HCT116 (cell line): Measurements from ENCODE around the gene WSB2. TPM values are rescaled to one million over a fixed set of nuclear protein-coding genes. Genes with fewer than 3 reads are reported as not detected.
A peak's percentile ranks its signal among the peaks of the same experiment; 100 is the strongest.

Source experiments
- ATAC-seq: fragments of 200-7000 bp; cut with Tn5 transposase; 2 replicates; pipeline ENCODE4 v1.9.1; 2020; ENCODE audit warnings: mild to moderate bottlenecking, moderate library complexity
- BruUV-seq: library from RNA; stranded (reverse); fragments of 400-500 nt; replicated peaks from 2 replicates; lab custom pipeline; 2021; lab: Mats Ljungman, UMichigan
- CTCF ChIA-PET: fragments of 300-600 bp; sonication (Branson Sonifier 250); formaldehyde crosslinking; loops from one replicate; lab custom pipeline; 2021; ENCODE audit warnings: antibody characterized with exemption; lab: Charles Lee
- POLR2A ChIA-PET: fragments of 300-600, 350-600 bp; sonication (Branson Sonifier 250); formaldehyde crosslinking; loops from one replicate; lab custom pipeline; 2021; ENCODE audit warnings: antibody characterized with exemption; lab: Charles Lee
- RAD21 ChIA-PET, 2 experiments: fragments of 300-600 bp; sonication (Branson Sonifier 250); formaldehyde crosslinking; loops; one replicate each; lab custom pipeline; 2023; ENCODE audit warnings: low total read pairs in 2 of 2; ENCODE audit not compliant: uncharacterized antibody in 2 of 2, unreplicated experiment in 2 of 2, low non-redundant PET in 1 of 2; lab: Charles Lee
- DNase-seq: peaks from one replicate; pipeline ENCODE4 v3.0.0-alpha.2; 2010; ENCODE audit warnings: low read depth, low spot score
- H2AFZ ChIP-seq: fragments of 200-600 bp; shearing (Covaris generic), sonication (generic); 2 replicates; pipeline ENCODE4 v1.6.1; 2017; ENCODE audit warnings: low read depth, mixed run types, mixed read lengths, antibody characterized with exemption, low read length; ENCODE audit not compliant: poor library complexity, severe bottlenecking
- H3K27ac ChIP-seq: 2 replicates; pipeline ENCODE4 v1.5.1; 2012; ENCODE audit warnings: low read depth, low read length
- H3K27me3 ChIP-seq: fragments of 200-600 bp; sonication (generic); 2 replicates; pipeline ENCODE4 v1.6.1; 2016; ENCODE audit warnings: mixed run types, low read length, mixed read lengths; ENCODE audit not compliant: insufficient read depth
- H3K36me3 ChIP-seq, 2 experiments: fragments of 200-500 bp in 1 of 2; fragments of 200-600 bp in 1 of 2; sonication (Bioruptor generic) in 1 of 2; sonication (generic) in 1 of 2; 2 replicates each; pipeline versions ENCODE4 v1.5.1 to v1.6.1; 2014 to 2016; ENCODE audit warnings: low read length in 2 of 2, inconsistent platforms in 1 of 2, mixed read lengths in 1 of 2, mixed run types in 1 of 2; ENCODE audit not compliant: insufficient read depth in 2 of 2, control insufficient read depth in 1 of 2
- H3K4me1 ChIP-seq, 2 experiments: fragments of 200-600 bp in 1 of 2; sonication (generic) in 1 of 2; 2 replicates each; pipeline versions ENCODE4 v1.5.1 to v1.6.1; 2012 to 2017; ENCODE audit warnings: low read length in 2 of 2, inconsistent platforms in 1 of 2, mild to moderate bottlenecking in 1 of 2, mixed read lengths in 1 of 2, mixed run types in 1 of 2, moderate library complexity in 1 of 2; ENCODE audit not compliant: insufficient read depth in 2 of 2, control insufficient read depth in 1 of 2
- H3K4me2 ChIP-seq: fragments of 200-600 bp; sonication (generic); 2 replicates; pipeline ENCODE4 v1.6.1; 2017; ENCODE audit warnings: mixed run types, low read length, mixed read lengths
- H3K4me3 ChIP-seq, 2 experiments: fragments of 200-600 bp in 1 of 2; sonication (generic) in 1 of 2; replicated peaks in 1 of 2; 2 replicates each; pipeline ENCODE4 v1.5.1; 2011 to 2016; ENCODE audit warnings: low read length in 2 of 2, control low read depth in 1 of 2, low read depth in 1 of 2, mild to moderate bottlenecking in 1 of 2, mixed read lengths in 1 of 2, mixed run types in 1 of 2
- H3K79me2 ChIP-seq: fragments of 200-600 bp; sonication (generic); 2 replicates; pipeline ENCODE4 v1.6.1; 2017; ENCODE audit warnings: mild to moderate bottlenecking, mixed run types, low read length, moderate library complexity, mixed read lengths; ENCODE audit not compliant: insufficient read depth
- H3K9ac ChIP-seq: fragments of 200-600 bp; sonication (generic); 2 replicates; pipeline ENCODE4 v1.6.1; 2016; ENCODE audit warnings: low read length, mixed read lengths
- H3K9me2 ChIP-seq: fragments of 200-600 bp; sonication (generic), shearing (Covaris generic); 2 replicates; pipeline ENCODE4 v1.6.1; 2017; ENCODE audit warnings: mixed run types, mild to moderate bottlenecking, moderate library complexity; ENCODE audit not compliant: insufficient read depth
- H3K9me3 ChIP-seq, 2 experiments: fragments of 200-500 bp in 1 of 2; fragments of 200-600 bp in 1 of 2; sonication (Bioruptor generic) in 1 of 2; sonication (generic) in 1 of 2; 2 replicates each; pipeline ENCODE4 v1.6.1; 2014 to 2017; ENCODE audit warnings: low read length in 2 of 2, mixed read lengths in 2 of 2, inconsistent platforms in 1 of 2, low read depth in 1 of 2, mild to moderate bottlenecking in 1 of 2, mixed run types in 1 of 2, moderate library complexity in 1 of 2; ENCODE audit not compliant: control insufficient read depth in 1 of 2, insufficient read depth in 1 of 2
- H4K20me1 ChIP-seq: fragments of 200-600 bp; sonication (generic), shearing (Covaris generic); 2 replicates; pipeline ENCODE4 v1.6.1; 2017; ENCODE audit warnings: mixed run types, mild to moderate bottlenecking, moderate library complexity; ENCODE audit not compliant: insufficient read depth
- CBX3 ChIP-seq: IDR thresholded peaks from 2 replicates; pipeline ENCODE4 v1.6.1; 2012; ENCODE audit warnings: low read depth
- CEBPB ChIP-seq: IDR thresholded peaks from 2 replicates; pipeline ENCODE4 v1.6.1; 2012; ENCODE audit warnings: low read depth
- EGR1 ChIP-seq: IDR thresholded peaks from 2 replicates; pipeline ENCODE4 v1.6.1; 2012; ENCODE audit warnings: low read depth
- ELF1 ChIP-seq: IDR thresholded peaks from 2 replicates; pipeline ENCODE4 v1.6.1; 2012; ENCODE audit warnings: low read depth, borderline replicate concordance
- EZH2 ChIP-seq: fragments of 200-600 bp; sonication (generic); IDR thresholded peaks from 2 replicates; pipeline ENCODE4 v1.6.1; 2017; ENCODE audit warnings: antibody characterized with exemption, mixed run types
- EZH2phosphoT487 ChIP-seq: fragments of 200-600 bp; IDR thresholded peaks from 2 replicates; pipeline ENCODE4 v1.6.1; 2018; ENCODE audit warnings: antibody characterized with exemption, borderline replicate concordance
- FOSL1 ChIP-seq: IDR thresholded peaks from 2 replicates; pipeline ENCODE4 v1.6.1; 2012; ENCODE audit warnings: low read depth
- JUND ChIP-seq: IDR thresholded peaks from 2 replicates; pipeline ENCODE4 v1.6.1; 2012
- POLR2A ChIP-seq: IDR thresholded peaks from 2 replicates; pipeline ENCODE4 v1.7.0; 2011; ENCODE audit warnings: borderline replicate concordance; ENCODE audit not compliant: insufficient read depth, insufficient read length; ENCODE audit errors: extremely low read depth
- POLR2AphosphoS5 ChIP-seq: IDR thresholded peaks from 2 replicates; pipeline ENCODE4 v1.6.1; 2011; ENCODE audit warnings: mild to moderate bottlenecking, low read depth, low read length, moderate library complexity
- RAD21 ChIP-seq: IDR thresholded peaks from 2 replicates; pipeline ENCODE4 v1.6.1; 2012; ENCODE audit warnings: low read depth, mild to moderate bottlenecking
- SIN3A ChIP-seq: IDR thresholded peaks from 2 replicates; pipeline ENCODE4 v1.6.1; 2012; ENCODE audit warnings: low read depth
- SP1 ChIP-seq: IDR thresholded peaks from 2 replicates; pipeline ENCODE4 v1.6.1; 2012; ENCODE audit warnings: low read depth
- SRF ChIP-seq: IDR thresholded peaks from 2 replicates; pipeline ENCODE4 v1.6.1; 2012; ENCODE audit warnings: low read depth
- TCF7L2 ChIP-seq: IDR thresholded peaks from 2 replicates; pipeline ENCODE4 v1.7.0; 2011; ENCODE audit warnings: borderline replicate concordance, inconsistent platforms; ENCODE audit not compliant: insufficient read depth, insufficient read length; ENCODE audit errors: extremely low read depth
- YY1 ChIP-seq: IDR thresholded peaks from 2 replicates; pipeline ENCODE4 v1.6.1; 2011; ENCODE audit warnings: low read length, low read depth, moderate library complexity, mild to moderate bottlenecking; ENCODE audit not compliant: insufficient replicate concordance; ENCODE audit errors: extremely low read depth
- ZFX ChIP-seq: fragments of 450-650 bp; IDR thresholded peaks from 2 replicates; pipeline ENCODE4 v1.6.1; 2017
- ZNF274 ChIP-seq: fragments of 200-500 bp; sonication (Bioruptor generic); IDR thresholded peaks from 2 replicates; pipeline ENCODE4 v1.6.1; 2014; ENCODE audit warnings: mild to moderate bottlenecking, low read depth, low read length, inconsistent platforms
- intact Hi-C: fragments of 100-400 bp; cut with micrococcal nuclease; formaldehyde crosslinking; loops from 2 replicates; pipeline ENCODE4 v1.10.0; 2022
- total RNA-seq: library from RNA; stranded (reverse); gene quantifications from one replicate; pipeline ENCODE4 v1.2.1, GENCODE V29; 2021; ENCODE audit not compliant: unreplicated experiment
- TF ChIP-seq, protein P1 (sequence below): IDR thresholded peaks from 2 replicates; pipeline ENCODE4 v1.6.1; 2012
- TF ChIP-seq, protein P2 (sequence below): IDR thresholded peaks from 2 replicates; pipeline ENCODE4 v1.6.1; 2011; ENCODE audit warnings: mild to moderate bottlenecking, low read length, moderate library complexity; ENCODE audit not compliant: insufficient replicate concordance; ENCODE audit errors: extremely low read depth
- TF ChIP-seq, protein P3 (sequence below): IDR thresholded peaks from 2 replicates; pipeline ENCODE4 v1.6.1; 2012; ENCODE audit warnings: low read depth
- TF ChIP-seq, protein P4 (sequence below): IDR thresholded peaks from 2 replicates; pipeline ENCODE4 v1.6.1; 2012

Gene WSB2
- total RNA-seq, 1 experiment from 2014 or later, result 97.0 TPM

DNA sequence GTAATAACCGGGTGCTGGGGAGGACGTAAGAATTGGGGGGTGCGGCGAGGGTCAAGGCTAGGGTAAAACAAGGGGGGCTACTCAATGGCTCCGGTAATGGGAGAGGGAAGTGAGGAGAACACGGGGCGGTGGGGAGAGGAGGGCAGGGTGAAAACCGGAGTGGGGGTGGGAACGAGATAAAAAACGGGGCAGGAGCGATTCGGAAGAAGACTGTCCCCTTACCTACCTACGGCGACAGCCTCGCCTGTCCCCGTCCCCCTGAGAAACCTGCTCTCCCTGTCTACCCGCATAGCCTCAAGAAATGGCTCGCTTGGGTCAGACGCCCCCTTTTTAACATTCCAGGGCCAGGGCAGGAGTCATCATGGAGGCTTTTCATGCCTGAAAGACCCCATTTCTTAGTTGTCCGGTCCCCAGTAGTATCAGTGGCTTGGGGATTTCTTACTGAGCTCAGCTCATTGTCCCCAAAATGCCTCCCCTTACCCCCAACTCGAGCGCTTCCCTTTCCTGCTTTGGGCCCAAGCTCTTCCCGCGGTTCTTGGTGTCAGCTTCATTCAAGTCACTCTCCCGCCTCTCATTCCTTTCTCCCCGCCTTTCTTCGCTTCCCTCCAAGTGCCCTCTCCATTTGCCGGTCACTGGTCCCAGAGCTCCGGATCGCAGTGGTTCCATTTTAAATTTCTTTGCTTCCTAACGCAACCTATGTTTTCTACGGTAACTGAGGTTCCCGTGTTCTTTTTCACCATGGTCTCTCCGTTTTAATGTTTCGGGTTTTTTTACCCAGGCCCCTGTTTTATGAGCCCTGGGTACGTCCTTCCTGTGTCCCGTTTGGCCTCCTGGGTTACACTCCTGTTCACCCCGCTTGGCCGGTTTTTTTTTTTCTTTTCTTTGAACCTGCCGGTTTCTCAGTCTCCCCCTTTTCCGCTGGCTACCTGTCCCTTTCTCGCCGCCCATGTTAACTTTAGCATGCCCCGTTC lies 1.2 kb upstream of the WSB2 start:
- H3K4me1 ChIP-seq, result peaks cover 26 to 36% of the 10 kb centered on the region in 2 experiments
- peaks cover 0 to 5% of the 10 kb centered on the region in 2 experiments; a peak in 1 of 4 replicates for H3K36me3 ChIP-seq
- no peaks in the 10 kb centered on the region for H3K9me2 ChIP-seq
- peak overlapping the region; percentile 91 for H3K9ac ChIP-seq
- H3K27me3 ChIP-seq, result no peaks in the 10 kb centered on the region
- H3K9me3 ChIP-seq, result no peaks in the 10 kb centered on the region
- RAD21 ChIA-PET, result no interaction called here
- no peak overlapping the region for H2AFZ ChIP-seq
- H3K4me2 ChIP-seq, result peak overlapping the region; percentile 85
- intact Hi-C loops, result loop anchor here (5.0 kb wide), 1 partner anchor 40 kb away; the partner anchor contains the start of gene VSIG10
- DNase-seq (no peak), ATAC-seq (peak; percentile 41)
- H3K79me2 ChIP-seq, result peaks cover 27% of the 10 kb centered on the region
- BruUV-seq, result TSS peak; percentile 65
- H4K20me1 ChIP-seq, result no peaks in the 10 kb centered on the region
- peak overlapping the region; percentile 91 for H3K27ac ChIP-seq
- H3K4me3 ChIP-seq, result peak overlapping the region; percentile 64 to 67
- CTCF ChIA-PET, result interaction anchor here (1.3 kb wide), 1 partner anchor 27 kb away, joined by 3 read pairs; no protein-coding TSS in a partner anchor
- POLR2A ChIA-PET, result no interaction called here
- TF ChIP-seq YY1, result no peak
- TF ChIP-seq, protein P1, sequence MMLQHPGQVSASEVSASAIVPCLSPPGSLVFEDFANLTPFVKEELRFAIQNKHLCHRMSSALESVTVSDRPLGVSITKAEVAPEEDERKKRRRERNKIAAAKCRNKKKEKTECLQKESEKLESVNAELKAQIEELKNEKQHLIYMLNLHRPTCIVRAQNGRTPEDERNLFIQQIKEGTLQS, result no peak
- TF ChIP-seq RAD21, result no peak
- peak; percentile 85 for TF ChIP-seq POLR2AphosphoS5
- TF ChIP-seq POLR2A, result no peak
- no peak for TF ChIP-seq EZH2
- TF ChIP-seq, protein P2, sequence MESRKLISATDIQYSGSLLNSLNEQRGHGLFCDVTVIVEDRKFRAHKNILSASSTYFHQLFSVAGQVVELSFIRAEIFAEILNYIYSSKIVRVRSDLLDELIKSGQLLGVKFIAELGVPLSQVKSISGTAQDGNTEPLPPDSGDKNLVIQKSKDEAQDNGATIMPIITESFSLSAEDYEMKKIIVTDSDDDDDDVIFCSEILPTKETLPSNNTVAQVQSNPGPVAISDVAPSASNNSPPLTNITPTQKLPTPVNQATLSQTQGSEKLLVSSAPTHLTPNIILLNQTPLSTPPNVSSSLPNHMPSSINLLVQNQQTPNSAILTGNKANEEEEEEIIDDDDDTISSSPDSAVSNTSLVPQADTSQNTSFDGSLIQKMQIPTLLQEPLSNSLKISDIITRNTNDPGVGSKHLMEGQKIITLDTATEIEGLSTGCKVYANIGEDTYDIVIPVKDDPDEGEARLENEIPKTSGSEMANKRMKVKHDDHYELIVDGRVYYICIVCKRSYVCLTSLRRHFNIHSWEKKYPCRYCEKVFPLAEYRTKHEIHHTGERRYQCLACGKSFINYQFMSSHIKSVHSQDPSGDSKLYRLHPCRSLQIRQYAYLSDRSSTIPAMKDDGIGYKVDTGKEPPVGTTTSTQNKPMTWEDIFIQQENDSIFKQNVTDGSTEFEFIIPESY, result no peak
- TF ChIP-seq, protein P3, sequence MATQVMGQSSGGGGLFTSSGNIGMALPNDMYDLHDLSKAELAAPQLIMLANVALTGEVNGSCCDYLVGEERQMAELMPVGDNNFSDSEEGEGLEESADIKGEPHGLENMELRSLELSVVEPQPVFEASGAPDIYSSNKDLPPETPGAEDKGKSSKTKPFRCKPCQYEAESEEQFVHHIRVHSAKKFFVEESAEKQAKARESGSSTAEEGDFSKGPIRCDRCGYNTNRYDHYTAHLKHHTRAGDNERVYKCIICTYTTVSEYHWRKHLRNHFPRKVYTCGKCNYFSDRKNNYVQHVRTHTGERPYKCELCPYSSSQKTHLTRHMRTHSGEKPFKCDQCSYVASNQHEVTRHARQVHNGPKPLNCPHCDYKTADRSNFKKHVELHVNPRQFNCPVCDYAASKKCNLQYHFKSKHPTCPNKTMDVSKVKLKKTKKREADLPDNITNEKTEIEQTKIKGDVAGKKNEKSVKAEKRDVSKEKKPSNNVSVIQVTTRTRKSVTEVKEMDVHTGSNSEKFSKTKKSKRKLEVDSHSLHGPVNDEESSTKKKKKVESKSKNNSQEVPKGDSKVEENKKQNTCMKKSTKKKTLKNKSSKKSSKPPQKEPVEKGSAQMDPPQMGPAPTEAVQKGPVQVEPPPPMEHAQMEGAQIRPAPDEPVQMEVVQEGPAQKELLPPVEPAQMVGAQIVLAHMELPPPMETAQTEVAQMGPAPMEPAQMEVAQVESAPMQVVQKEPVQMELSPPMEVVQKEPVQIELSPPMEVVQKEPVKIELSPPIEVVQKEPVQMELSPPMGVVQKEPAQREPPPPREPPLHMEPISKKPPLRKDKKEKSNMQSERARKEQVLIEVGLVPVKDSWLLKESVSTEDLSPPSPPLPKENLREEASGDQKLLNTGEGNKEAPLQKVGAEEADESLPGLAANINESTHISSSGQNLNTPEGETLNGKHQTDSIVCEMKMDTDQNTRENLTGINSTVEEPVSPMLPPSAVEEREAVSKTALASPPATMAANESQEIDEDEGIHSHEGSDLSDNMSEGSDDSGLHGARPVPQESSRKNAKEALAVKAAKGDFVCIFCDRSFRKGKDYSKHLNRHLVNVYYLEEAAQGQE, result no peak
- TF ChIP-seq EGR1, result no peak; the same call in 1 of the 2 replicates
- TF ChIP-seq EZH2phosphoT487, result no peak
- peak; percentile 20; the same call in 1 of the 2 replicates for TF ChIP-seq SP1
- TF ChIP-seq ZFX, result no peak
- TF ChIP-seq CEBPB, result no peak
- no peak for TF ChIP-seq ZNF274
- TF ChIP-seq, protein P4, sequence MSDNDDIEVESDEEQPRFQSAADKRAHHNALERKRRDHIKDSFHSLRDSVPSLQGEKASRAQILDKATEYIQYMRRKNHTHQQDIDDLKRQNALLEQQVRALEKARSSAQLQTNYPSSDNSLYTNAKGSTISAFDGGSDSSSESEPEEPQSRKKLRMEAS, result no peak
- TF ChIP-seq JUND, result no peak
- TF ChIP-seq TCF7L2, result no peak
- TF ChIP-seq FOSL1, result no peak
- no peak for TF ChIP-seq ELF1
- TF ChIP-seq CBX3, result no peak
- TF ChIP-seq SIN3A, result 0 out of 2 replicates have a peak, but pooled peaks have one; percentile 39
- no peak for TF ChIP-seq SRF
